GM23248 (cell line): ENCODE data around the gene STMND1.

Source experiments
- EZH2 ChIP-seq: fragments of 200-600 bp; sonication (generic); IDR thresholded peaks from 2 replicates; pipeline ENCODE4 v1.6.1; 2018; ENCODE audit warnings: antibody characterized with exemption, mild to moderate bottlenecking; ENCODE audit not compliant: insufficient read depth, poor library complexity, severe bottlenecking
- EZH2phosphoT487 ChIP-seq: fragments of 200-600 bp; sonication (generic); IDR thresholded peaks from 2 replicates; pipeline ENCODE4 v1.6.1; 2018; ENCODE audit warnings: antibody characterized with exemption, moderate library complexity, mild to moderate bottlenecking, low read depth; ENCODE audit not compliant: insufficient read depth

- TF ChIP-seq EZH2 (no peak), EZH2phosphoT487 (no peak)
Observed at GRCh38 chr6:17057322-17057721, 44.5 kb upstream of the STMND1 start.
